Right lobe of liver (tissue), 6 donors: ENCODE measurements around the gene TMEM178A. TPM values are rescaled to one million over a fixed set of nuclear protein-coding genes. Genes with fewer than 3 reads are reported as not detected.

ENCODE experiments used
- ATAC-seq, 4 donors: fragments of 200-7000 bp; cut with Tn5 transposase; one replicate each; pipeline ENCODE4 v1.9.1; 2020; ENCODE audit warnings: mild to moderate bottlenecking in 4 of 4, moderate library complexity in 4 of 4
- DNase-seq, 3 donors: peaks; one replicate each; pipeline ENCODE4 v3.0.0-alpha.2; 2020
- H3K27ac ChIP-seq, 3 donors: fragments of 200-600 bp; one replicate each; pipeline ENCODE4 v1.8.0; 2022
- H3K27me3 ChIP-seq, 2 donors: fragments of 200-600 bp; one replicate each; pipeline ENCODE4 v1.8.0; 2022
- H3K36me3 ChIP-seq, 4 donors: fragments of 200-600 bp; sonication (generic) in 1 of 4; one replicate each; pipeline versions ENCODE4 v1.5.1 to v1.8.0; 2017 to 2022; ENCODE audit warnings: control low read depth in 1 of 4
- H3K4me1 ChIP-seq, 4 donors: fragments of 200-600 bp; sonication (generic) in 1 of 4; one replicate each; pipeline versions ENCODE4 v1.5.1 to v1.8.0; 2017 to 2022; ENCODE audit warnings: control low read depth in 1 of 4
- H3K4me3 ChIP-seq, 3 donors: fragments of 200-600 bp; one replicate each; pipeline ENCODE4 v1.8.0; 2022
- H3K9me3 ChIP-seq, 4 donors: fragments of 200-600 bp; sonication (generic) in 1 of 4; one replicate each; pipeline versions ENCODE4 v1.5.1 to v1.8.0; 2017 to 2022; ENCODE audit warnings: control low read depth in 1 of 4
- POLR2A ChIP-seq: fragments of 450-650 bp; IDR thresholded peaks from one replicate; pipeline ENCODE4 v1.6.1; 2017; ENCODE audit warnings: antibody characterized with exemption, mild to moderate bottlenecking
- WGBS: methylation state at CpG from one replicate; pipeline ENCODE4 v1.1.6; 2018; ENCODE audit warnings: low coverage, low lambda C conversion rate; ENCODE audit not compliant: insufficient coverage; ENCODE audit errors: missing lambda C conversion rate; 5-methylcytosine and 5-hydroxymethylcytosine counted together
- intact Hi-C, 2 donors: fragments of 100-400 bp; cut with DNase I; formaldehyde crosslinking; loops; one replicate each; pipeline versions ENCODE4 v1.11.2 to v1.14.1; 2022
- total RNA-seq, 6 experiments: library from RNA; depleted of rRNA in 2 of 6; stranded (reverse); fragments of >200 nt in 2 of 6; fragmentation: NEBNext Ultra II Directional in 3 of 6; extraction: Animal tissue kit (Norgen Biotek cat#: 25700) in 3 of 6; gene quantifications; one replicate each; pipeline versions ENCODE4 v1.1.0 to v1.2.4, GENCODE V29; 2016 to 2023
- TF ChIP-seq, protein P1 (sequence below), 4 donors: fragments of 200-600 bp in 3 of 4; fragments of 450-650 bp in 1 of 4; IDR thresholded peaks; one replicate each; pipeline versions ENCODE4 v1.5.1 to v1.8.0; 2016 to 2022; ENCODE audit warnings: antibody characterized with exemption in 4 of 4, mild to moderate bottlenecking in 2 of 4
- donor health status: DM: no; HTN: yes; CAD: no.
- donor health status: DM: no; HTN: no; CAD: no.
- donor health status: DM: no; HTN: no; CAD: no.
- donor health status: DM: no; HTN: yes; CAD: no.
- donor health status: DM: no; HTN: yes; CAD: no.

Gene TMEM178A
- total RNA-seq, 6 experiments from 2014 or later: 0.25 to 1.7 (median 1.4) TPM; not detected in 1

DNA sequence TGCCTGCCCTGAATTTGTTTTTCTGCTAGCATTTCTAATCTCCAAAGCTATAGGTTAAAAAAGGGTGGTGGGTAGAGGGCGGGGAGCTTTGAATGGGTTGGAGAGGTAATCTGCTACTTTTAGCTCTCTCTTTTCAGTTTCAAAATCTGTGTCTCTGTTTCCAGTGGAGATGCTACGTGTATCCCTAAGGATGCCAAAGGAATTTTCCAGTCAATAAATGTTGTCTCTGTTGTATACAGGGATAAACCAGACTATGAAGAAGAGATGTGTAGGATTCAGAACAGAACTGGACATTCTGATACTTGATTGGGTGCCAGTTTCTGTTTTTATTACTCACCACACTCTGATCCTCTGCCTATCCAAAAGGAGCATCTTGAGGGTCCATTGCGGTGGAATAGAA is 50.1 kb downstream of the TMEM178A start:
- intact Hi-C loops: no loop called here
- TF ChIP-seq, protein P1, sequence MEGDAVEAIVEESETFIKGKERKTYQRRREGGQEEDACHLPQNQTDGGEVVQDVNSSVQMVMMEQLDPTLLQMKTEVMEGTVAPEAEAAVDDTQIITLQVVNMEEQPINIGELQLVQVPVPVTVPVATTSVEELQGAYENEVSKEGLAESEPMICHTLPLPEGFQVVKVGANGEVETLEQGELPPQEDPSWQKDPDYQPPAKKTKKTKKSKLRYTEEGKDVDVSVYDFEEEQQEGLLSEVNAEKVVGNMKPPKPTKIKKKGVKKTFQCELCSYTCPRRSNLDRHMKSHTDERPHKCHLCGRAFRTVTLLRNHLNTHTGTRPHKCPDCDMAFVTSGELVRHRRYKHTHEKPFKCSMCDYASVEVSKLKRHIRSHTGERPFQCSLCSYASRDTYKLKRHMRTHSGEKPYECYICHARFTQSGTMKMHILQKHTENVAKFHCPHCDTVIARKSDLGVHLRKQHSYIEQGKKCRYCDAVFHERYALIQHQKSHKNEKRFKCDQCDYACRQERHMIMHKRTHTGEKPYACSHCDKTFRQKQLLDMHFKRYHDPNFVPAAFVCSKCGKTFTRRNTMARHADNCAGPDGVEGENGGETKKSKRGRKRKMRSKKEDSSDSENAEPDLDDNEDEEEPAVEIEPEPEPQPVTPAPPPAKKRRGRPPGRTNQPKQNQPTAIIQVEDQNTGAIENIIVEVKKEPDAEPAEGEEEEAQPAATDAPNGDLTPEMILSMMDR (IDR thresholded peaks at IDR 0.05): no peak
- TF ChIP-seq POLR2A: no peak
- Histone ChIP-seq H3K4me1 (no peaks in the 10 kb centered on the region), H3K36me3 (no peaks in the 10 kb centered on the region), H3K4me3 (no peak overlapping the region), H3K27ac (no peak overlapping the region), H3K9me3 (no peaks in the 10 kb centered on the region), H3K27me3 (no peaks in the 10 kb centered on the region)
- no peak for ATAC-seq
- no peak for DNase-seq
- WGBS: 97% methylated on average over 3 of the region's 3 CpGs

DNA sequence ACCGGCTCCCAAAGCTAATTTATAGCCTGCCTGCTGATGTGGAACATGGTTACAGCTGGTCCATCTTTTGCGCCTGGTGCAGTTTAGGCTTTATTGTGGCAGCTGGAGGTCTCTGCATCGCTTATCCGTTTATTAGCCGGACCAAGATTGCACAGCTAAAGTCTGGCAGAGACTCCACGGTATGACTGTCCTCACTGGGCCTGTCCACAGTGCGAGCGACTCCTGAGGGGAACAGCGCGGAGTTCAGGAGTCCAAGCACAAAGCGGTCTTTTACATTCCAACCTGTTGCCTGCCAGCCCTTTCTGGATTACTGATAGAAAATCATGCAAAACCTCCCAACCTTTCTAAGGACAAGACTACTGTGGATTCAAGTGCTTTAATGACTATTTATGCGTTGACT is 51.4 kb downstream of the TMEM178A start:
- no peaks in the 10 kb centered on the region for H3K9me3 ChIP-seq

DNA sequence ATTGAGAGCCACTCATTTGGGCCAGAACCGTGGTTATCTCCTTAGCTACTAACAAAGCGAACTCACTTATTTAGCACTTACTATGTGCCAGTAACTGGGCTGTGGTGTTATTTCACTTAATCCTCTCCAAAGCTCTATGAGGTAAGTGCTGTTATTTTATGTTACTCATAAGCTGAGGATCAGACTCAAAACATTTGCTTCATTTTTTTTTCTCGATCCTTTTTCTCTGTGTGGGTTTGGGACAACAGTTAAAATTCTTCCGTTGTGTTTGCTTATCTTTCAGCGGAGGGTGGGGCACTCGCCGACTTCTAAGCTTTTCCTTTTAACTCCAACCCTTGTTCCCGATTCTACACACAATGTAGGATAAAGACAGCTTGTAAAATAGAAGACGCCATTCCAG is 52.8 kb downstream of the TMEM178A start:
- intact Hi-C loops: no loop called here
- WGBS: 85% methylated on average over 9 of the region's 9 CpGs
- Histone ChIP-seq H3K27me3 (no peaks in the 10 kb centered on the region), H3K27ac (no peak overlapping the region), H3K9me3 (no peaks in the 10 kb centered on the region), H3K4me1 (no peaks in the 10 kb centered on the region), H3K36me3 (no peaks in the 10 kb centered on the region), H3K4me3 (no peak overlapping the region)
- TF ChIP-seq POLR2A: no peak
- no peak for ATAC-seq
- DNase-seq: no peak

More for the DNA sequence above, 51.4 kb downstream of the TMEM178A start:
- H3K27ac ChIP-seq: no peak overlapping the region
- intact Hi-C loops: no loop called here
- H3K36me3 ChIP-seq: no peaks in the 10 kb centered on the region
- TF ChIP-seq, protein P1 (IDR thresholded peaks at IDR 0.05): no peak
- no peak for TF ChIP-seq POLR2A
- WGBS: 93% methylated on average over 4 of the region's 12 CpGs
- DNase-seq (no peak), ATAC-seq (no peak)
- H3K4me1 ChIP-seq: no peaks in the 10 kb centered on the region
- H3K4me3 ChIP-seq: no peak overlapping the region
- no peaks in the 10 kb centered on the region for H3K27me3 ChIP-seq

DNA sequence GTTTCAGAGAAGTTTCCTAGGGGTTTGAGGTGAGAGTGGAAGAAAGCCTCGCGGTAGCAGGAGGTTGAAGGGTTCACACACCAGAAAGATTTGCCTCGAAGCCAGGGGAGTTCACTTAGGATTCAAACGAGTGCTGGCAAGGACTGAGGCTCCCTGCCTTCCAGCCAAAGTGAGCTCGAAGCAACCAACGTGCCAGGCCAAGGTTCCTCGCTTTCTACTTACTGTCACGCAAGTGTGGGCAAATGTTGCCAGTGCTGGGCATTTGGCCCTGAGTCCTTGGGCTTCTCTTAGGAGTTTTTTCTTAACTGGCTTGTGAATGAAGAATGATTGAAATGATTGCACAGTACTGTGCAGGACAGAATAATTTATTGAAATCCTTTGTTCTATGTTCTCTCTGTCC is 53.6 kb downstream of the TMEM178A start:
- DNase-seq (no peak), ATAC-seq (no peak)
- Histone ChIP-seq H3K27ac (no peak overlapping the region), H3K4me1 (no peaks in the 10 kb centered on the region), H3K4me3 (no peak overlapping the region), H3K9me3 (no peaks in the 10 kb centered on the region), H3K36me3 (no peaks in the 10 kb centered on the region), H3K27me3 (no peaks in the 10 kb centered on the region)
- intact Hi-C loops: no loop called here
- TF ChIP-seq POLR2A: no peak
- TF ChIP-seq, protein P1 (IDR thresholded peaks at IDR 0.05): no peak
- 80% methylated on average over 8 of the region's 8 CpGs for WGBS

DNA sequence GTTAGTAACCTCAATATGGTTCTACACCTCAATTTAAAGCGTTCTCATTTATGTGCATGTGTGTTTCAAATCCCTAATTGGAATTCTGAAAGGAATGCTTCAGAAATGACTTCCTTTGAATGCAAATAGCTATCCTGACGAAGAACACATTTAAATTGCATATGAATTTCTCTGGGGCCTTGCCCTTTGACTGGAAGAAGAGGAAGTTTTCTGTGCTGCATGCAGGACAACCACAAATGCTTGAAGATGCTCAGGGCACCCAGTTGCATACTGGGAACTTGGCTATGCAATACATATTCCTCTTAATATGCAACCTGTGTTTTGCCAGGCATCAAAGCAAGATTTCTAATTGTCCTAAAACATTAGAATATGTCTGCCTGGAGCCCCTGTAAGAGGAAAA is 55.3 kb downstream of the TMEM178A start:
- 83% methylated on average over 2 of the region's 2 CpGs for WGBS
- DNase-seq (no peak), ATAC-seq (no peak)
- intact Hi-C loops: no loop called here
- no peak for TF ChIP-seq POLR2A
- TF ChIP-seq, protein P1 (IDR thresholded peaks at IDR 0.05): no peak
- H3K27ac ChIP-seq: no peak overlapping the region
- no peaks in the 10 kb centered on the region for H3K27me3 ChIP-seq
- H3K4me1 ChIP-seq: no peaks in the 10 kb centered on the region
- H3K36me3 ChIP-seq: no peaks in the 10 kb centered on the region
- H3K9me3 ChIP-seq: no peaks in the 10 kb centered on the region
- H3K4me3 ChIP-seq: no peak overlapping the region
